Medulla oblongata (tissue), 1 donor: ENCODE measurements around the gene EMC8.

Source experiments
- DNase-seq: peaks from one replicate; pipeline ENCODE4 v3.0.0-alpha.2; 2015; ENCODE audit errors: extremely low spot score

The EMC8 gene

GRCh38 chr16:85730186-85730465 is 69.2 kb downstream of the EMC8 start:
- no peak for DNase-seq

GRCh38 chr16:85729452-85730185 is 69.7 kb downstream of the EMC8 start:
- DNase-seq: no peak

- DNase-seq: no peak
These were observed 70.5 kb downstream of the EMC8 start for GRCh38 chr16:85728879-85729278.
